ENCODE results near the gene TMEM132D. TPM values are rescaled to one million over a fixed set of nuclear protein-coding genes. Genes with fewer than 3 reads are reported as not detected.

The TMEM132D gene
- total RNA-seq, 1 experiment from 2014 or later: 1.4 TPM

DNA sequence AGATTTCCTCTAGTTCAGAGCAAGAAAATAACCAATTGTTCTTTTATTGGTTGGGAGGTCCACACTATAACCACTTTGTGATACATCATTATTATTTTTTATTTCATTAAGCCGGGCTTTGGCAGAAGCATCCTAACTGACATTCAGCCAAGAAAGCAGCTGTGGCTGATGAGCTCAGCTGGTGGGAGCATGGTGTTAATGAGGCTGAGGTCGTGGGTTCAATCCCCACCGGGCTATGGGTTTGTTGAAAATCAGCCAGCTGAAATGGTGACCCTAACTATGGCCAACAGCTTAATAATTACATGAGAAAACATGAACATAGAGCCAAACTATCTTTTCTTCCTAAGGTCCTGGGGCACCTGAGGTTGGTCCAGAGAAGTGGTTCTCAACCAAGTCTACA is 672.3 kb downstream of the TMEM132D start:
- ATAC-seq (no peak), DNase-seq (ENCODE audit: low spot score) (no peak)
- ChIA-PET CTCF (no interaction called here), POLR2A (no interaction called here)
- TF ChIP-seq ATF2 (CRISPR knock-in tag; IDR thresholded peaks at IDR 0.05; ENCODE audit: borderline replicate concordance, low read depth) (no peak), HMGXB4 (CRISPR knock-in tag; IDR thresholded peaks at IDR 0.05) (no peak), ESRRA (CRISPR knock-in tag; IDR thresholded peaks at IDR 0.05; ENCODE audit: borderline replicate concordance) (no peak), MXD4 (CRISPR knock-in tag; IDR thresholded peaks at IDR 0.05; ENCODE audit: borderline replicate concordance) (no peak), NFE2L1 (CRISPR knock-in tag; IDR thresholded peaks at IDR 0.05) (no peak), PREB (CRISPR knock-in tag; IDR thresholded peaks at IDR 0.05; ENCODE audit: borderline replicate concordance) (no peak), MYBL2 (CRISPR knock-in tag; IDR thresholded peaks at IDR 0.05) (no peak), ETV6 (CRISPR knock-in tag; IDR thresholded peaks at IDR 0.05) (no peak), CREB1 (CRISPR knock-in tag; IDR thresholded peaks at IDR 0.05) (no peak), KAT7 (CRISPR knock-in tag; IDR thresholded peaks at IDR 0.05; ENCODE audit: borderline replicate concordance) (no peak), NFATC4 (CRISPR knock-in tag; IDR thresholded peaks at IDR 0.05) (no peak), ELF4 (CRISPR knock-in tag; IDR thresholded peaks at IDR 0.05; ENCODE audit: low read depth) (no peak), ZNF425 (CRISPR knock-in tag; conservative IDR thresholded peaks at IDR 0.05) (no peak)
- TF ChIP-seq, protein P1, sequence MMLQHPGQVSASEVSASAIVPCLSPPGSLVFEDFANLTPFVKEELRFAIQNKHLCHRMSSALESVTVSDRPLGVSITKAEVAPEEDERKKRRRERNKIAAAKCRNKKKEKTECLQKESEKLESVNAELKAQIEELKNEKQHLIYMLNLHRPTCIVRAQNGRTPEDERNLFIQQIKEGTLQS (CRISPR knock-in tag; conservative IDR thresholded peaks at IDR 0.05): no peak
- TF ChIP-seq, protein P2, sequence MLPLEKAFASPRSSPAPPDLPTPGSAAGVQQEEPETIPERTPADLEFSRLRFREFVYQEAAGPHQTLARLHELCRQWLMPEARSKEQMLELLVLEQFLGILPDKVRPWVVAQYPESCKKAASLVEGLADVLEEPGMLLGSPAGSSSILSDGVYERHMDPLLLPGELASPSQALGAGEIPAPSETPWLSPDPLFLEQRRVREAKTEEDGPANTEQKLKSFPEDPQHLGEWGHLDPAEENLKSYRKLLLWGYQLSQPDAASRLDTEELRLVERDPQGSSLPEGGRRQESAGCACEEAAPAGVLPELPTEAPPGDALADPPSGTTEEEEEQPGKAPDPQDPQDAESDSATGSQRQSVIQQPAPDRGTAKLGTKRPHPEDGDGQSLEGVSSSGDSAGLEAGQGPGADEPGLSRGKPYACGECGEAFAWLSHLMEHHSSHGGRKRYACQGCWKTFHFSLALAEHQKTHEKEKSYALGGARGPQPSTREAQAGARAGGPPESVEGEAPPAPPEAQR (CRISPR knock-in tag; IDR thresholded peaks at IDR 0.05): no peak
- TF ChIP-seq, protein P3, sequence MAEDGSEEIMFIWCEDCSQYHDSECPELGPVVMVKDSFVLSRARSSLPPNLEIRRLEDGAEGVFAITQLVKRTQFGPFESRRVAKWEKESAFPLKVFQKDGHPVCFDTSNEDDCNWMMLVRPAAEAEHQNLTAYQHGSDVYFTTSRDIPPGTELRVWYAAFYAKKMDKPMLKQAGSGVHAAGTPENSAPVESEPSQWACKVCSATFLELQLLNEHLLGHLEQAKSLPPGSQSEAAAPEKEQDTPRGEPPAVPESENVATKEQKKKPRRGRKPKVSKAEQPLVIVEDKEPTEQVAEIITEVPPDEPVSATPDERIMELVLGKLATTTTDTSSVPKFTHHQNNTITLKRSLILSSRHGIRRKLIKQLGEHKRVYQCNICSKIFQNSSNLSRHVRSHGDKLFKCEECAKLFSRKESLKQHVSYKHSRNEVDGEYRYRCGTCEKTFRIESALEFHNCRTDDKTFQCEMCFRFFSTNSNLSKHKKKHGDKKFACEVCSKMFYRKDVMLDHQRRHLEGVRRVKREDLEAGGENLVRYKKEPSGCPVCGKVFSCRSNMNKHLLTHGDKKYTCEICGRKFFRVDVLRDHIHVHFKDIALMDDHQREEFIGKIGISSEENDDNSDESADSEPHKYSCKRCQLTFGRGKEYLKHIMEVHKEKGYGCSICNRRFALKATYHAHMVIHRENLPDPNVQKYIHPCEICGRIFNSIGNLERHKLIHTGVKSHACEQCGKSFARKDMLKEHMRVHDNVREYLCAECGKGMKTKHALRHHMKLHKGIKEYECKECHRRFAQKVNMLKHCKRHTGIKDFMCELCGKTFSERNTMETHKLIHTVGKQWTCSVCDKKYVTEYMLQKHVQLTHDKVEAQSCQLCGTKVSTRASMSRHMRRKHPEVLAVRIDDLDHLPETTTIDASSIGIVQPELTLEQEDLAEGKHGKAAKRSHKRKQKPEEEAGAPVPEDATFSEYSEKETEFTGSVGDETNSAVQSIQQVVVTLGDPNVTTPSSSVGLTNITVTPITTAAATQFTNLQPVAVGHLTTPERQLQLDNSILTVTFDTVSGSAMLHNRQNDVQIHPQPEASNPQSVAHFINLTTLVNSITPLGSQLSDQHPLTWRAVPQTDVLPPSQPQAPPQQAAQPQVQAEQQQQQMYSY (CRISPR knock-in tag; IDR thresholded peaks at IDR 0.05): no peak
- no peaks in the 10 kb centered on the region for H3K4me1 Mint-ChIP-seq
- H3K4me3 Mint-ChIP-seq: no peak overlapping the region
- H3K27ac Mint-ChIP-seq: no peak overlapping the region
- H3K36me3 Mint-ChIP-seq: peaks cover 56% of the 10 kb centered on the region
- peaks cover 66% of the 10 kb centered on the region for H3K9me3 Mint-ChIP-seq
- peaks cover 12% of the 10 kb centered on the region for H3K27me3 Mint-ChIP-seq (ENCODE audit: low read depth)

All from WTC11 (cell line).